H9 (cell line): Measurements from ENCODE around the gene RCAN2. TPM values are rescaled to one million over a fixed set of nuclear protein-coding genes. Genes with fewer than 3 reads are reported as not detected.

ENCODE experiments used
- DNase-seq: peaks from one replicate; pipeline ENCODE4 v3.0.0-alpha.2; 2017
- H2AFZ ChIP-seq: one replicate; pipeline ENCODE4 v1.6.1; 2013; ENCODE audit warnings: mild to moderate bottlenecking, low read length, control low read depth, moderate library complexity
- H2AK5ac ChIP-seq: 2 replicates; pipeline ENCODE4 v1.6.1; 2013; ENCODE audit warnings: low read length, control low read depth, mixed read lengths; ENCODE audit not compliant: insufficient read length
- H2BK120ac ChIP-seq: one replicate; pipeline ENCODE4 v1.6.1; 2013; ENCODE audit warnings: low read depth, mild to moderate bottlenecking, low read length, control low read depth, inconsistent platforms; ENCODE audit not compliant: poor library complexity, severe bottlenecking
- H2BK12ac ChIP-seq: 2 replicates; pipeline ENCODE4 v1.6.1; 2013; ENCODE audit warnings: low read length, control low read depth, mixed read lengths, low read depth; ENCODE audit not compliant: insufficient read length
- H2BK15ac ChIP-seq: 2 replicates; pipeline ENCODE4 v1.6.1; 2013; ENCODE audit warnings: low read depth, low read length, control low read depth
- H2BK20ac ChIP-seq: one replicate; pipeline ENCODE4 v1.6.1; 2013; ENCODE audit warnings: low read depth, mild to moderate bottlenecking, low read length, control low read depth, inconsistent platforms; ENCODE audit not compliant: poor library complexity, severe bottlenecking
- H2BK5ac ChIP-seq: 2 replicates; pipeline ENCODE4 v1.6.1; 2013; ENCODE audit warnings: low read length, control low read depth, mixed read lengths; ENCODE audit not compliant: insufficient read length
- H3K14ac ChIP-seq: 2 replicates; pipeline ENCODE4 v1.6.1; 2013; ENCODE audit warnings: low read length, control low read depth; ENCODE audit not compliant: insufficient read depth
- H3K18ac ChIP-seq: 2 replicates; pipeline ENCODE4 v1.6.1; 2013; ENCODE audit warnings: low read depth, mild to moderate bottlenecking, mixed read lengths, low read length, control low read depth; ENCODE audit not compliant: insufficient read length
- H3K23ac ChIP-seq: 2 replicates; pipeline ENCODE4 v1.6.1; 2013; ENCODE audit warnings: low read length, control low read depth, mixed read lengths, low read depth; ENCODE audit not compliant: insufficient read length
- H3K23me2 ChIP-seq: 2 replicates; pipeline ENCODE4 v1.6.1; 2013; ENCODE audit warnings: low read depth, mild to moderate bottlenecking, mixed read lengths, low read length, control low read depth; ENCODE audit not compliant: insufficient read length, poor library complexity, severe bottlenecking
- H3K27ac ChIP-seq: 2 replicates; pipeline ENCODE4 v1.5.1; 2013; ENCODE audit warnings: low read length, control low read depth, mixed read lengths, low read depth; ENCODE audit not compliant: insufficient read length
- H3K27me3 ChIP-seq: 2 replicates; pipeline ENCODE4 v1.6.1; 2013; ENCODE audit warnings: low read length, control low read depth, inconsistent platforms; ENCODE audit not compliant: insufficient read depth
- H3K4ac ChIP-seq: 2 replicates; pipeline ENCODE4 v1.6.1; 2013; ENCODE audit warnings: low read depth, mild to moderate bottlenecking, control low read depth, inconsistent platforms, low read length, moderate library complexity
- H3K4me1 ChIP-seq: 2 replicates; pipeline ENCODE4 v1.6.1; 2013; ENCODE audit warnings: low read length, control low read depth, inconsistent platforms; ENCODE audit not compliant: insufficient read depth
- H3K4me2 ChIP-seq: 2 replicates; pipeline ENCODE4 v1.6.1; 2013; ENCODE audit warnings: low read length, control low read depth, mixed read lengths; ENCODE audit not compliant: insufficient read length, insufficient read depth
- H3K56ac ChIP-seq: 2 replicates; pipeline ENCODE4 v1.6.1; 2013; ENCODE audit warnings: low read depth, mild to moderate bottlenecking, mixed read lengths, low read length, control low read depth; ENCODE audit not compliant: insufficient read length
- H3K79me1 ChIP-seq: 2 replicates; pipeline ENCODE4 v1.6.1; 2013; ENCODE audit warnings: low read depth, mild to moderate bottlenecking, moderate library complexity, low read length, control low read depth, inconsistent platforms; ENCODE audit not compliant: insufficient read depth, poor library complexity, severe bottlenecking
- H3K79me2 ChIP-seq: 2 replicates; pipeline ENCODE4 v1.6.1; 2013; ENCODE audit warnings: low read length, control low read depth, inconsistent platforms; ENCODE audit not compliant: insufficient read depth
- H3K9ac ChIP-seq: 2 replicates; pipeline ENCODE4 v1.6.1; 2013; ENCODE audit warnings: low read length, control low read depth, mixed read lengths; ENCODE audit not compliant: insufficient read length; ENCODE audit errors: extremely low read depth
- H3K9me3 ChIP-seq: one replicate; pipeline ENCODE4 v1.6.1; 2013; ENCODE audit warnings: low read depth, low read length, inconsistent platforms; ENCODE audit not compliant: control insufficient read depth
- H3T11ph ChIP-seq: one replicate; pipeline ENCODE4 v1.6.1; 2013; ENCODE audit warnings: mild to moderate bottlenecking, low read length, control low read depth, inconsistent platforms
- H4K20me1 ChIP-seq: one replicate; pipeline ENCODE4 v1.6.1; 2013; ENCODE audit not compliant: control insufficient read depth, insufficient read length, insufficient read depth
- H4K5ac ChIP-seq: 2 replicates; pipeline ENCODE4 v1.6.1; 2013; ENCODE audit warnings: low read depth, mild to moderate bottlenecking, mixed read lengths, low read length, control low read depth; ENCODE audit not compliant: insufficient read length
- H4K8ac ChIP-seq: replicated peaks from 2 replicates; pipeline ENCODE4 v1.6.1; 2013; ENCODE audit warnings: low read length, control low read depth, mixed read lengths, low read depth; ENCODE audit not compliant: insufficient read length
- H4K91ac ChIP-seq: 2 replicates; pipeline ENCODE4 v1.6.1; 2013; ENCODE audit warnings: low read depth, mild to moderate bottlenecking, moderate library complexity, mixed read lengths, low read length, control low read depth; ENCODE audit not compliant: insufficient read length
- H3K27ac Mint-ChIP-seq, 3 experiments: 2 replicates in 2 of 3; 3 replicates in 1 of 3; pipeline ENCODE4 v1.8.0; 2020 to 2021; ENCODE audit warnings: mixed read lengths in 3 of 3, mild to moderate bottlenecking in 1 of 3, moderate library complexity in 1 of 3
- H3K27me3 Mint-ChIP-seq: 2 replicates; pipeline ENCODE4 v1.8.0; 2021; ENCODE audit warnings: low read depth, mild to moderate bottlenecking, moderate library complexity, mixed read lengths
- H3K36me3 Mint-ChIP-seq, 3 experiments: 2 replicates in 2 of 3; 3 replicates in 1 of 3; pipeline ENCODE4 v1.8.0; 2020 to 2021; ENCODE audit warnings: low read depth in 3 of 3, mixed read lengths in 3 of 3; ENCODE audit not compliant: insufficient read depth in 1 of 3
- H3K4me1 Mint-ChIP-seq, 2 experiments: 2 replicates each; pipeline ENCODE4 v1.8.0; 2020; ENCODE audit warnings: mixed read lengths in 2 of 2
- H3K4me3 Mint-ChIP-seq, 2 experiments: 2 replicates in 1 of 2; 3 replicates in 1 of 2; pipeline ENCODE4 v1.8.0; 2020 to 2021; ENCODE audit warnings: mild to moderate bottlenecking in 2 of 2, mixed read lengths in 2 of 2, moderate library complexity in 1 of 2
- H3K9me3 Mint-ChIP-seq, 2 experiments: 2 replicates in 1 of 2; 3 replicates in 1 of 2; pipeline ENCODE4 v1.8.0; 2020; ENCODE audit warnings: mild to moderate bottlenecking in 2 of 2, mixed read lengths in 2 of 2, moderate library complexity in 1 of 2
- CTCF ChIP-seq: fragments of 200-600 bp; sonication (generic); conservative IDR thresholded peaks from 3 replicates; pipeline ENCODE4 v1.8.0; 2021; ENCODE audit warnings: antibody characterized with exemption, mild to moderate bottlenecking
- WGBS: extraction: QIAGEN DNeasy Blood & Tissue Kit; methylation state at CpG from one replicate; pipeline ENCODE4 v1.1.7; 2013; ENCODE audit warnings: missing lambda C conversion rate, low lambda C conversion rate, mixed read lengths; ENCODE audit not compliant: insufficient read length; ENCODE audit errors: extremely low coverage; 5-methylcytosine and 5-hydroxymethylcytosine counted together
- total RNA-seq: library from RNA; stranded (reverse); gene quantifications from 2 replicates; pipeline ENCODE4 v1.2.1, GENCODE V29; 2021

RCAN2 gene
- total RNA-seq, 1 experiment from 2014 or later = 3.0 TPM

- no peaks in the 10 kb centered on the region for H3K79me1 ChIP-seq
- H3K4me2 ChIP-seq = no peak overlapping the region
- H3K9ac ChIP-seq = no peak overlapping the region
- H3K18ac ChIP-seq = no peak overlapping the region
- Mint-ChIP-seq H3K27me3 (no peaks in the 10 kb centered on the region), H3K9me3 (no peaks in the 10 kb centered on the region), H3K4me3 (no peak overlapping the region), H3K27ac (no peak overlapping the region), H3K4me1 (peaks cover 6% of the 10 kb centered on the region in 2 experiments; a peak in 3 of 4 replicates), H3K36me3 (no peaks in the 10 kb centered on the region)
- no peak overlapping the region for H4K5ac ChIP-seq
- H3K23ac ChIP-seq = no peak overlapping the region
- no peak overlapping the region for H2AK5ac ChIP-seq
- H2BK20ac ChIP-seq = no peak overlapping the region
- no peak overlapping the region for H3K4ac ChIP-seq
- no peak for TF ChIP-seq CTCF
- no peak overlapping the region for H3K56ac ChIP-seq
- no peak overlapping the region for H3K14ac ChIP-seq
- H4K20me1 ChIP-seq = no peaks in the 10 kb centered on the region
- H3K23me2 ChIP-seq = no peaks in the 10 kb centered on the region
- H4K8ac ChIP-seq = no peak overlapping the region
- no peaks in the 10 kb centered on the region for H3K27me3 ChIP-seq
- H2BK12ac ChIP-seq = no peak overlapping the region
- H3K79me2 ChIP-seq = no peaks in the 10 kb centered on the region
- no peak for DNase-seq
- no peak overlapping the region for H2BK5ac ChIP-seq
- no peak overlapping the region for H4K91ac ChIP-seq
- no peak overlapping the region for H2BK15ac ChIP-seq
- no peak overlapping the region for H2BK120ac ChIP-seq
- no peak overlapping the region for H2AFZ ChIP-seq
- no peak overlapping the region for H3K27ac ChIP-seq
- no CpG with 5 or more reads among the region's 4 CpGs for WGBS
- peaks cover 5% of the 10 kb centered on the region; the same call in 1 of the 2 replicates for H3K4me1 ChIP-seq
- no peaks in the 10 kb centered on the region for H3K9me3 ChIP-seq
- no peak overlapping the region for H3T11ph ChIP-seq
Measured at GRCh38 chr6:46290421-46291274, 200.6 kb downstream of the RCAN2 start.
